Thyroid gland (tissue), 4 donors: ENCODE data around the gene SYT12. TPM values are rescaled to one million over a fixed set of nuclear protein-coding genes. Genes with fewer than 3 reads are reported as not detected.

Experiments used
- DNase-seq, 2 donors: peaks; one replicate each; pipeline ENCODE4 v3.0.0-alpha.2; 2019
- H3K27ac ChIP-seq, 3 donors: fragments of 200-600 bp; sonication (generic); 1 replicate in 2 of 3; 2 replicates in 1 of 3; pipeline ENCODE4 v1.5.1; 2016 to 2019; ENCODE audit warnings: mild to moderate bottlenecking in 1 of 3, moderate library complexity in 1 of 3
- H3K27me3 ChIP-seq: fragments of 200-600 bp; sonication (generic); one replicate; pipeline ENCODE4 v1.5.1; 2019
- H3K36me3 ChIP-seq, 2 donors: fragments of 200-600 bp; sonication (generic); one replicate each; pipeline ENCODE4 v1.5.1; 2016 to 2019
- H3K4me1 ChIP-seq, 2 donors: fragments of 200-600 bp; sonication (generic); one replicate each; pipeline ENCODE4 v1.5.1; 2017 to 2019
- H3K4me3 ChIP-seq, 3 donors: fragments of 200-600 bp; sonication (generic); replicated peaks in 1 of 3; 1 replicate in 2 of 3; 2 replicates in 1 of 3; pipeline ENCODE4 v1.5.1; 2016; ENCODE audit warnings: mild to moderate bottlenecking in 1 of 3
- H3K9me3 ChIP-seq: fragments of 200-600 bp; sonication (generic); one replicate; pipeline ENCODE4 v1.5.1; 2017
- CTCF ChIP-seq, 6 experiments: fragments of 200-600 bp in 3 of 6; fragments of 450-650 bp in 3 of 6; sonication (generic) in 3 of 6; IDR thresholded peaks; one replicate each; pipeline ENCODE4 v1.5.1; 2016 to 2019; ENCODE audit warnings: antibody characterized with exemption in 6 of 6, mild to moderate bottlenecking in 2 of 6, inconsistent platforms in 1 of 6, moderate library complexity in 1 of 6
- POLR2A ChIP-seq, 2 donors: fragments of 450-650 bp; IDR thresholded peaks; one replicate each; pipeline ENCODE4 v1.6.1; 2017; ENCODE audit warnings: antibody characterized with exemption in 2 of 2, mild to moderate bottlenecking in 2 of 2, moderate library complexity in 1 of 2
- WGBS, 2 donors: methylation state at CpG; one replicate each; pipeline ENCODE4 v1.1.5; 2017; 5-methylcytosine and 5-hydroxymethylcytosine counted together
- intact Hi-C: fragments of 100-400 bp; cut with DNase I; formaldehyde crosslinking; loops from one replicate; pipeline ENCODE4 v1.15.1; 2023
- total RNA-seq, 4 donors: library from RNA; depleted of rRNA; stranded (reverse); fragments of >200 nt; gene quantifications; one replicate each; pipeline ENCODE4 v1.2.3, GENCODE V29; 2016

Gene SYT12
- total RNA-seq, 4 donors from 2014 or later, result 0.13 to 0.44 (median 0.22) TPM; not detected in 1

- WGBS, 2 donors, result 60 to 66% methylated on average over 8 to 9 of the region's 10 CpGs
Observed at GRCh38 chr11:67054836-67055523, 32.0 kb downstream of the SYT12 start.

DNA sequence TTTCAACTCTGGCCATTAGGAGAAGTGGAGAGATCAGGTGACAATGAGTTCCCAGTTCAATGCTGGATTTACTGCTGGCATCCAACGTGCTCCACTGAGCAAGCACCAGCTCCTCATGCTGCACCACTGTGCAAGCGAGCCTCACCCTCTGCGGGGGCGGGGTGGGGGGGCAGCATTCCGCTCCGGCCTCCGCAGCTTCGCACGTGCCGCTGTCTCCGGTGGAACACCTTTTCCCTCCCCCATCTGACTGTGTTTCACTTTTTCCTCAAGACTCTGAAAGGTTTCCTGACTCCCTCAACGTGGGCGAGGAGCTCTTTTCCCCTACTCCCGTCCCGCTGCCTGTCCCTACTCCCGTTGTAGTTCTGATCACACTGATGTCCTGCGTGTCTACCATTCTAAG lies 32.9 kb downstream of the SYT12 start:
- peak overlapping the region in 1 of 3 donors; percentile 63 for H3K4me3 ChIP-seq
- intact Hi-C loops, result no loop called here
- peak overlapping the region in 2 of 3 donors; percentile 44 to 62 for H3K27ac ChIP-seq
- H3K4me1 ChIP-seq, result peaks cover 17 to 25% of the 10 kb centered on the region in 2 donors
- 11 to 28% methylated on average over 17 of the region's 17 CpGs for WGBS, 2 donors
- H3K27me3 ChIP-seq, result no peaks in the 10 kb centered on the region
- peak; percentile 72 to 75 for DNase-seq
- H3K9me3 ChIP-seq, result no peaks in the 10 kb centered on the region
- H3K36me3 ChIP-seq, result no peaks in the 10 kb centered on the region
- TF ChIP-seq POLR2A (IDR thresholded peaks at IDR 0.05) (no peak), CTCF (IDR thresholded peaks at IDR 0.05) (no peak)

More at GRCh38 chr11:67054836-67055523, 32.0 kb downstream of the SYT12 start:
- Histone ChIP-seq H3K27ac (peak overlapping the region in 1 of 3 donors; percentile 6), H3K9me3 (no peaks in the 10 kb centered on the region), H3K4me3 (no peak overlapping the region), H3K27me3 (no peaks in the 10 kb centered on the region), H3K36me3 (no peaks in the 10 kb centered on the region), H3K4me1 (peaks cover 17 to 25% of the 10 kb centered on the region in 2 donors)
- no peak for DNase-seq
- TF ChIP-seq POLR2A (IDR thresholded peaks at IDR 0.05), result no peak
- no peak for TF ChIP-seq CTCF (IDR thresholded peaks at IDR 0.05)
- intact Hi-C loops, result no loop called here

GRCh38 chr11:67056267-67057204 lies 33.6 kb downstream of the SYT12 start, which contains the start of gene RHOD:
TSS of gene RHOD (plus strand) at chr11:67056847. CDS start at chr11:67056903, 56 bp downstream.
- no peaks in the 10 kb centered on the region for H3K9me3 ChIP-seq
- TF ChIP-seq POLR2A (IDR thresholded peaks at IDR 0.05) (peak in 1 of 2 donors; percentile 67), CTCF (IDR thresholded peaks at IDR 0.05) (no peak)
- WGBS, 2 donors, result 5 to 6% methylated on average over 17 to 28 of the region's 72 CpGs
- no peaks in the 10 kb centered on the region for H3K27me3 ChIP-seq
- H3K4me1 ChIP-seq, result peaks cover 17 to 25% of the 10 kb centered on the region in 2 donors
- H3K4me3 ChIP-seq, result peak within 1 kb of the TSS; percentile 16 to 73 (median 63)
- intact Hi-C loops, result no loop called here
- peak within 1 kb of the TSS; percentile 44 to 89 (median 62) for H3K27ac ChIP-seq
- no peaks in the 10 kb centered on the region for H3K36me3 ChIP-seq
- peak; percentile 80 to 81 for DNase-seq

DNA sequence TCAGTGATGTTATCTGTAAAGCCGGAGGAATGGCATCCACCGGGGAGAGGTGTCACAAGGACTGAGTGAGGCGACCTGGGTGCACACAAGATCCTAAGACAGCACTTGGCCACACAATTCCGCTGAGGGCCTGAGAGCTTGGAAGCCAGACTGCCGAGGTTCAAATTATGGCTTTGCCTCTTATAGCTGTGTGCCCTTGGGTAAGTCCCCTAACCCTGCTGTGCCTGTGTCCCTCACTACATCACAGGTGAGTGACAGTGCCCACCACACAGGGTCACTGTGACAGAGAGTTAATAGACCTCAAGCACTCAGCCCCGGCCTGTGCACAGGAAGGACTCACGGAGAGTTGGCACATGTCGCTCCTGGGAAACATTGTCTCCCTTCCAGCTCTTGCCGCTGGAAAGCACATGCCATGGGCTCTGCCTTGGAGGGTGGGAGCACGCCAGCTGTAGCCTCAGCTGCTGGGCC lies 34.3 kb downstream of the SYT12 start:
- Histone ChIP-seq H3K27ac (peak overlapping the region; percentile 44 to 89 (median 62)), H3K4me3 (peak overlapping the region; percentile 16 to 73 (median 63)), H3K36me3 (no peaks in the 10 kb centered on the region), H3K27me3 (no peaks in the 10 kb centered on the region), H3K9me3 (no peaks in the 10 kb centered on the region), H3K4me1 (peaks cover 20 to 29% of the 10 kb centered on the region in 2 donors)
- no peak for TF ChIP-seq CTCF (IDR thresholded peaks at IDR 0.05)
- no peak for TF ChIP-seq POLR2A (IDR thresholded peaks at IDR 0.05)
- 28 to 34% methylated on average over 4 to 7 of the region's 10 CpGs for WGBS, 2 donors
- intact Hi-C loops, result no loop called here
- DNase-seq, result peak; percentile 55 to 63
